Gastroesophageal sphincter (tissue), 4 donors: ENCODE results near the gene APP. TPM values are rescaled to one million over a fixed set of nuclear protein-coding genes. Genes with fewer than 3 reads are reported as not detected.

Experiments
- ATAC-seq: fragments of 150-250 bp; one replicate; pipeline ENCODE4 v1.9.1; 2016; ENCODE audit warnings: mild to moderate bottlenecking, moderate library complexity
- H3K27ac ChIP-seq, 4 donors: fragments of 200-600 bp; sonication (generic) in 3 of 4; 1 replicate in 3 of 4; 2 replicates in 1 of 4; pipeline ENCODE4 v1.5.1; 2016 to 2019
- H3K27me3 ChIP-seq: fragments of 200-600 bp; sonication (generic); one replicate; pipeline ENCODE4 v1.5.1; 2019
- H3K36me3 ChIP-seq, 2 donors: fragments of 200-600 bp; sonication (generic); one replicate each; pipeline ENCODE4 v1.5.1; 2019; ENCODE audit warnings: control low read depth in 1 of 2
- H3K4me1 ChIP-seq, 3 donors: fragments of 200-600 bp; sonication (generic); 1 replicate in 2 of 3; 2 replicates in 1 of 3; pipeline ENCODE4 v1.5.1; 2016 to 2019; ENCODE audit warnings: control low read depth in 2 of 3
- H3K4me3 ChIP-seq, 2 donors: fragments of 200-600 bp; sonication (generic); one replicate each; pipeline ENCODE4 v1.5.1; 2019; ENCODE audit warnings: mild to moderate bottlenecking in 1 of 2, moderate library complexity in 1 of 2
- H3K9me3 ChIP-seq, 3 donors: fragments of 200-600 bp; sonication (generic); one replicate each; pipeline ENCODE4 v1.5.1; 2017 to 2019; ENCODE audit warnings: control low read depth in 2 of 3
- CTCF ChIP-seq, 4 experiments: fragments of 200-600 bp in 2 of 4; fragments of 450-650 bp in 2 of 4; sonication (generic) in 1 of 4; IDR thresholded peaks; one replicate each; pipeline ENCODE4 v1.5.1; 2017 to 2019; ENCODE audit warnings: antibody characterized with exemption in 4 of 4, mild to moderate bottlenecking in 2 of 4, moderate library complexity in 2 of 4
- EP300 ChIP-seq: sonication (generic); formaldehyde crosslinking; IDR thresholded peaks from one replicate; pipeline ENCODE4 v1.6.1; 2017; ENCODE audit warnings: antibody characterized with exemption, mild to moderate bottlenecking
- POLR2A ChIP-seq, 2 donors: fragments of 450-650 bp; IDR thresholded peaks; one replicate each; pipeline ENCODE4 v1.6.1; 2017; ENCODE audit warnings: antibody characterized with exemption in 2 of 2, mild to moderate bottlenecking in 2 of 2, moderate library complexity in 1 of 2
- POLR2AphosphoS5 ChIP-seq: sonication (generic); formaldehyde crosslinking; IDR thresholded peaks from one replicate; pipeline ENCODE4 v1.6.1; 2017; ENCODE audit warnings: antibody characterized with exemption
- WGBS, 2 donors: methylation state at CpG; one replicate each; pipeline ENCODE4 v1.1.5; 2018; ENCODE audit warnings: low coverage in 1 of 2; 5-methylcytosine and 5-hydroxymethylcytosine counted together
- total RNA-seq, 4 donors: library from RNA; depleted of rRNA; stranded (reverse); fragments of >200 nt; gene quantifications; one replicate each; pipeline ENCODE4 v1.1.0, GENCODE V29; 2016

Gene APP
- total RNA-seq, 4 donors from 2014 or later, result 282 to 724 (median 545) TPM

- H3K4me3 ChIP-seq, result no peak overlapping the region
- H3K27ac ChIP-seq, result no peak overlapping the region
- WGBS, 2 donors, result 93 to 97% methylated on average over 2 to 3 of the region's 3 CpGs
- H3K27me3 ChIP-seq, result no peaks in the 10 kb centered on the region
- TF ChIP-seq POLR2A (IDR thresholded peaks at IDR 0.05) (no peak), POLR2AphosphoS5 (no peak), CTCF (IDR thresholded peaks at IDR 0.05) (no peak), EP300 (no peak)
- H3K9me3 ChIP-seq, result no peaks in the 10 kb centered on the region
- H3K36me3 ChIP-seq, result no peaks in the 10 kb centered on the region
- H3K4me1 ChIP-seq, result no peaks in the 10 kb centered on the region
- no peak for ATAC-seq
Observed at GRCh38 chr21:25862112-25862511, 308.5 kb downstream of the APP start.

GRCh38 chr21:25859235-25859929 lies 311.2 kb downstream of the APP start:
- no peaks in the 10 kb centered on the region for H3K9me3 ChIP-seq
- no peak overlapping the region for H3K27ac ChIP-seq
- H3K4me1 ChIP-seq, result no peaks in the 10 kb centered on the region
- H3K27me3 ChIP-seq, result no peaks in the 10 kb centered on the region
- no peak for ATAC-seq
- H3K36me3 ChIP-seq, result no peaks in the 10 kb centered on the region
- H3K4me3 ChIP-seq, result no peak overlapping the region
- WGBS, 2 donors, result 42 to 57% methylated on average over 1 to 5 of the region's 5 CpGs
- TF ChIP-seq POLR2AphosphoS5, result no peak
- TF ChIP-seq CTCF (IDR thresholded peaks at IDR 0.05), result no peak
- no peak for TF ChIP-seq EP300
- TF ChIP-seq POLR2A (IDR thresholded peaks at IDR 0.05), result no peak

GRCh38 chr21:25858325-25858724 lies 312.2 kb downstream of the APP start:
- H3K4me3 ChIP-seq, result no peak overlapping the region
- ATAC-seq, result no peak
- H3K9me3 ChIP-seq, result no peaks in the 10 kb centered on the region
- TF ChIP-seq POLR2A (IDR thresholded peaks at IDR 0.05) (no peak), EP300 (no peak), POLR2AphosphoS5 (no peak), CTCF (IDR thresholded peaks at IDR 0.05) (no peak)
- no peaks in the 10 kb centered on the region for H3K27me3 ChIP-seq
- H3K27ac ChIP-seq, result no peak overlapping the region
- 95 to 97% methylated on average over 3 of the region's 3 CpGs for WGBS, 2 donors
- H3K36me3 ChIP-seq, result no peaks in the 10 kb centered on the region
- H3K4me1 ChIP-seq, result no peaks in the 10 kb centered on the region

- Histone ChIP-seq H3K27me3 (no peaks in the 10 kb centered on the region), H3K4me1 (no peaks in the 10 kb centered on the region), H3K9me3 (no peaks in the 10 kb centered on the region), H3K27ac (no peak overlapping the region), H3K4me3 (no peak overlapping the region), H3K36me3 (no peaks in the 10 kb centered on the region)
- WGBS, 2 donors, result 42 to 44% methylated on average over 4 to 5 of the region's 6 CpGs
- TF ChIP-seq CTCF (IDR thresholded peaks at IDR 0.05), result no peak
- no peak for TF ChIP-seq POLR2AphosphoS5
- no peak for TF ChIP-seq EP300
- no peak for TF ChIP-seq POLR2A (IDR thresholded peaks at IDR 0.05)
- ATAC-seq, result no peak
Observed at GRCh38 chr21:25857308-25858074, 313.1 kb downstream of the APP start.

- no peak overlapping the region for H3K27ac ChIP-seq
- no peak for ATAC-seq
- WGBS, 2 donors, result 77 to 79% methylated on average over 2 to 4 of the region's 5 CpGs
Observed at GRCh38 chr21:25855576-25855975, 315.0 kb downstream of the APP start.

More at GRCh38 chr21:25855576-25855975, 315.0 kb downstream of the APP start:
- Histone ChIP-seq H3K9me3 (no peaks in the 10 kb centered on the region), H3K4me1 (no peaks in the 10 kb centered on the region), H3K36me3 (no peaks in the 10 kb centered on the region), H3K4me3 (no peak overlapping the region), H3K27me3 (no peaks in the 10 kb centered on the region)
- TF ChIP-seq POLR2A (IDR thresholded peaks at IDR 0.05) (no peak), EP300 (no peak), CTCF (IDR thresholded peaks at IDR 0.05) (no peak), POLR2AphosphoS5 (no peak)
